Retinal pigment epithelial cell (primary cell): ENCODE results near the gene GLCE.

Experiments
- DNase-seq: peaks from one replicate; pipeline ENCODE4 v3.0.0-alpha.2; 2010; ENCODE audit warnings: low read depth
- H3K4me3 ChIP-seq: 2 replicates; pipeline ENCODE4 v1.5.1; 2011; ENCODE audit warnings: mild to moderate bottlenecking, low read length, control low read depth, moderate library complexity
- TF ChIP-seq, protein P1 (sequence below): conservative IDR thresholded peaks from 2 replicates; pipeline ENCODE4 v1.5.1; 2011; ENCODE audit warnings: low read depth, low read length, control low read depth, inconsistent platforms

Gene GLCE

DNA sequence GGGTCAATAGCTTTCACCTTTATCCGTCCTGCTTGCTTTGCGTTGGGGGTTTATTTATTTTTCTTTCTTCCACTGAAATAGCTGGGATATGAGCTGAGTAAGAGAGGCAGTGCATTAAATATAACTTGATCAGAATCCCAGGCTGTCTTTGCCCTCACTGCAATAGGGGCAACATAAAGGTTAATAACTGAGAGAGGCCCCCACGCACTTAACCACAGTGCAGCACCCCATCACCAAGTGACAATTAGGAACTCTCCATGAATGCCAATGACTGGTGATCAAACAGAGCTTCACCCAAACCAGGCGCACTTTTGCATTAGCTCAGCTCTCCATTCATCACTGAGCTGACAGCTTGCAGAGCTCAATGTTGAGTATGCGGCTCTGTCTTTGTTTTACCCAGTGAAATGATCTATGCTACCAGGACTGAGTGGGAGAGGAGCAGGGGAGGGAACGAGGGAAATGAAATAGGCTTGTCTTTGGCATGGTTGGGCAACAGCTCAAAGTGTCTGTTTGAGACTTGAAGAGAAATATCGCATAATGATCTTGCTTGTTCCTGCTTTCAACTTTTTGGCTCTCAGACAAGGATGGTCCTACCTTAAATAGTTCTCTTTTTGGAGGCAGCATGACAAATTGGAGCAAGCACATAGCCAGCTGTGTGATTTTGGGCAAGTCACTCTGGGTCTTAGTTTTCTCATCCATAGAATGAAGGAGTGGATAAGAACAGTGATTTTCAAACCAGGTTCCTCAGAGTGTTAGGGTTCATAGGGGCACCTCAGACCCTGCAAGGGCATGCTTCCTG lies 14.5 kb upstream of the GLCE start:
- no peak for DNase-seq
- TF ChIP-seq, protein P1, sequence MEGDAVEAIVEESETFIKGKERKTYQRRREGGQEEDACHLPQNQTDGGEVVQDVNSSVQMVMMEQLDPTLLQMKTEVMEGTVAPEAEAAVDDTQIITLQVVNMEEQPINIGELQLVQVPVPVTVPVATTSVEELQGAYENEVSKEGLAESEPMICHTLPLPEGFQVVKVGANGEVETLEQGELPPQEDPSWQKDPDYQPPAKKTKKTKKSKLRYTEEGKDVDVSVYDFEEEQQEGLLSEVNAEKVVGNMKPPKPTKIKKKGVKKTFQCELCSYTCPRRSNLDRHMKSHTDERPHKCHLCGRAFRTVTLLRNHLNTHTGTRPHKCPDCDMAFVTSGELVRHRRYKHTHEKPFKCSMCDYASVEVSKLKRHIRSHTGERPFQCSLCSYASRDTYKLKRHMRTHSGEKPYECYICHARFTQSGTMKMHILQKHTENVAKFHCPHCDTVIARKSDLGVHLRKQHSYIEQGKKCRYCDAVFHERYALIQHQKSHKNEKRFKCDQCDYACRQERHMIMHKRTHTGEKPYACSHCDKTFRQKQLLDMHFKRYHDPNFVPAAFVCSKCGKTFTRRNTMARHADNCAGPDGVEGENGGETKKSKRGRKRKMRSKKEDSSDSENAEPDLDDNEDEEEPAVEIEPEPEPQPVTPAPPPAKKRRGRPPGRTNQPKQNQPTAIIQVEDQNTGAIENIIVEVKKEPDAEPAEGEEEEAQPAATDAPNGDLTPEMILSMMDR: no peak
- H3K4me3 ChIP-seq: no peak overlapping the region

DNA sequence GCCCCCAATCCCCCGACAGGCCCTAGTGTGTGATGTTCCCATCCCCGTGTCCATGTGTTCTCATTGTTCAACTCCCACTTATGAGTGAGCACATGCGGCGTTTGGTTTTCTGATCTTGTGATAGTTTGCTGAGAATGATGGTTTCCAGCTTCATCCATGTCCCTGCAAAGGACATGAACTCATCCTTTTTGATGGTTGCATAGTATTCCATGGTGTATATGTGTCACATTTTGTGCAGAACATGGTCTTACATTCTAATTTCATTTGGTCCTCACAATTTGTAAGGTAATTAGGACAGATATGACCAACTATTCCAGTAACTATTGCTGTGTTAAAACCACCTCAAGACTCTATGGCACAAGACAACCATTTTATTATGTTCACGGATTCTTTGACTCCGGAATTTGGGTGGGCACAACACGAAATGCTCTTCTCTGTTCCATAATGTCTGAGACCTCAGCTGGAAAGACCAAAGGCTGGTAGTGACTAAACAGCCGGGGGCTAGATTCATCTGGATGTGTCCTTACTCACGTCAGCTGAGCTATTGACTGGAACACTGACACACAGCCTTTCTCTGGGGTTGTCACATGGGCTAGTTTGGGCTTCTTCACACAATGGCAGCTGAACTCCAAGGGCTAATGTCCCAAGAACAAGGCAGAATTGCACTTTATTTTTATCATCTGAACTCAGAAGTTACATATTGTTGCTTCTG lies 13.6 kb upstream of the GLCE start:
- H3K4me3 ChIP-seq: no peak overlapping the region
- DNase-seq: no peak
- TF ChIP-seq, protein P1: no peak

DNA sequence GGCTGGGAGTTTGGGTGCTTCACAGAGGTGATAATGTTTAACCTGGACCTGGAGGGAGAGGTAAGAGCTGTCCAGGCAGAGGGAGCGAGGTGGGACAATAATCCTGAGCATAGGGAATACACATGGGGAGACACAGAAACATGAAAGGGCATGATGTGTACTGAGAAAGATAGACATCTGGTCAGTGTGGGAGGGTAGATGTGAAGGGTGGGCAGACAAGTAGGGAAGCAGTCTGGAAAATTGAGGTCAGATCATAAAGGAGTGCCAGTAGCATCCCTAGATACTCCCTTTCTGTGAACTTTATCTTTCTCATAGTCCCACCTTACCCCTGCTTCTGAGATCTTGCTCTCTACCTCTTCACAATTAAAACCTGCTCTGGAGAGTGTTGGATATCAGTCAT lies 12.0 kb upstream of the GLCE start:
- no peak overlapping the region for H3K4me3 ChIP-seq
- TF ChIP-seq, protein P1: no peak
- no peak for DNase-seq

DNA sequence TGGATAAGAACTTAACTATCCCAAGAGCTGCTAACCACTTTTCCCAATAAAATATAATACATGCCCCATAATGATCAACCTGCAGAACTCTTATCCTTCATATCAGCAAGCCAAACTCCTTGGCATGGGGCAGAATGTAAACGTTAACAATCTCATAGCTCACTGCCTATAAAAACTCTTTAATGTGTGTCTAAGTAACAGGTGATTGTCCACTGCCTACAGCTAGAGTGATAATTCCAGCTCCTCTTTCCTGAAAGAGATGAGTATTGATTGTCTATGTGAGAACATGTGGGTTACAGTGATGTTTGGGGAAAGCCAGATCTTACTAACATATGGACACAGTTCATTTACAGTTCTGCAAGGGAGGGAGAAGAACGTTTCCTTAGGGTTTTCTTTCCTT lies 11.3 kb upstream of the GLCE start:
- H3K4me3 ChIP-seq: no peak overlapping the region
- TF ChIP-seq, protein P1: no peak
- no peak for DNase-seq

DNA sequence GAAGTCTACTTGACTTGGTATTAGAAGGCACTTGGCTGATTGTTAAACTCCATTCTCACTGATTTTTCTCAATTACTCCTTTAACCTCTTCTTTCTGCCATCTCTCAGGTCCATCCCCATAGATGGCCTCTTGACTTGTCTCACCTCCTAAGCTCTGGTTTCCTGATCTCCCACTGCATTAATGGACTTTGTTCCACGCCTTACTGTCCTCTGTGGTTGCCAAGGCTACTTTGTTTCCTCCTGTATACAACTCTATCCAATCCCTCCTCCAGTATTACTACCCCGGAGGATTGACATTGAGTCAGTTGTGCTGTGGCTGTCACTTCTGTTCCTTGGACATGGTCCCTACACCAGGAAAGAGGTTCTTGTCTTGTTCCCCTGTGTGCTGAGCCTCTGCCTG lies 10.6 kb upstream of the GLCE start:
- no peak overlapping the region for H3K4me3 ChIP-seq
- TF ChIP-seq, protein P1: no peak
- DNase-seq: no peak

DNA sequence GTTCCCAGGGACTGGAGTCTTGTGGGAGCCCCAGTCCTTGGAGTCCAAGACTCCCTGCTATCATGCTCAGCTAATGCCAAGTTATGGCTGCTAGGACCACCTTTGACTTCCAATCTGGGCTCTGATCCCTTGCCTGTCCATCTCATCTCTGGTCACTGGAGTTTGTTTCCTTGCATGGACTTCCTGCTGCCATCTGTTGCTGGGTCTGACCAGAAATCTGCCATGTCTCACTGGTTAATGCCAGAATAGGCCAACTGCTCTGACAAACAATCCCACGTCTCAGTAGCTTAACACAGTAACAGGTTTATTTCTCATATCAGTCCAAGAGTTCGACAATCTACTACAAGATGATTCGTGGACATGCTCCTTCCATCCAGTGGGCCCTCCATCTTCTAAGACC lies 10.1 kb upstream of the GLCE start:
- no peak overlapping the region for H3K4me3 ChIP-seq
- TF ChIP-seq, protein P1: no peak
- DNase-seq: no peak

DNA sequence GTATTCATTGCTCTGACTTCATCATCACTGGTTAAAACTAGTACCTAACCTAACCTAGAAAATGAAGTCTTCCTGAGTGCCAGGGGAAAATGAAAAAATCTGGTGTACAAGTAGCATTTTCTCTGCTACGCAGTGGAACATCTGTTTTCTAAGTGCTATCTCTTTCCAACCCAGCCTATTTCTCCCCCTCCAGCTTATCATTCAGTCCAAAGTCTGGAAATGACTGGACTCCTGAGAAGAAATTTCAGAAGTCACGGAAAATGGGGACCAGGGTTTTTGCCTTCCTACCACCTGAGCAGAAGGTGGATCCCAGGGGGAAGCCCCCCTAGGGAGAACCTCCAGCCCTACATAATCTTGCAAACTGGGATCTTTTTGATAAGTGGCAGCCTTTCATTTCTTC lies 9.6 kb upstream of the GLCE start:
- TF ChIP-seq, protein P1: no peak
- DNase-seq: no peak
- no peak overlapping the region for H3K4me3 ChIP-seq
